ENCODE measurements around the gene ANTXR1.

DNA sequence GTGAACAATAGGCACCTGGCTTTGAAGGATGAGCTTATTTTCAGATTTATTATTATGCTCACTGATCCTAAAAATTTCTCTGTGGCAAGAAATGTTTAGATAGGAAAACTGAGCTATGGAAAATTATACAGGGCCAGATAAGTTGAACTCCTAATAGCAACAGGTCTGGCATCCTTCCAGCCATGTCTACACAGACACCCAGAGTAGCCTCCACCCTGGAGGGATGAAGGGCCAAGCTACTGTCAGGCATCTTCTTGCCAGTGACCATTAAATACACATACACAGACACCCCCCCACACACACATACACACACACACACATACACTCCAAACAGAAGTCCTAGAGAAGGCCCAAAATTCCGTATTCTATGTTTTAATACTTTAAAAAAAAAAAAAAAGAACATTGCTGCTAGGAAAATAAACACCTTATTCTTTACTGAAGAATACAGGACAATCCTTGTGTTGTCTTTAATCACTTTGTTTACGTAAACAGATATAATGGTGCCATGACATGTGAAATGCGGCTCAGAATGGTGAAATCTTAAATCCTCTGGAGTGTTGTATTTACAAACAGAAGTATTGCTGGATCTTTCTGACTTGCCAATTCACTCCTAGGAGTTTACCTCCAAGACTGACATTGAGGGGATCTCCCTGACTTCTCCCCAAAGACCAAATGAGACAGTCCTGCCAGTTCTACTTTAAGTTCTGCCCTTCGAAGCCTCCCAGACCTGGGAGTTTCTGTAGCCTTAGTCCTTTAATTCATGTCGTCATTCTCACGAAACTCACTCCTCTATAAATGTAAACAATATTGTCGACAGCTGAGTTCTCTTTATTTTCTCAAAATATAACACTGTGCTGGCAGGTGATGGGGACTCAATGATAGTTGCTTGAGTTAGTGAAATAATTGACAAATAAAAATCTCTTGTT lies 163.1 kb downstream of the ANTXR1 start:
- TF ChIP-seq, protein P1, sequence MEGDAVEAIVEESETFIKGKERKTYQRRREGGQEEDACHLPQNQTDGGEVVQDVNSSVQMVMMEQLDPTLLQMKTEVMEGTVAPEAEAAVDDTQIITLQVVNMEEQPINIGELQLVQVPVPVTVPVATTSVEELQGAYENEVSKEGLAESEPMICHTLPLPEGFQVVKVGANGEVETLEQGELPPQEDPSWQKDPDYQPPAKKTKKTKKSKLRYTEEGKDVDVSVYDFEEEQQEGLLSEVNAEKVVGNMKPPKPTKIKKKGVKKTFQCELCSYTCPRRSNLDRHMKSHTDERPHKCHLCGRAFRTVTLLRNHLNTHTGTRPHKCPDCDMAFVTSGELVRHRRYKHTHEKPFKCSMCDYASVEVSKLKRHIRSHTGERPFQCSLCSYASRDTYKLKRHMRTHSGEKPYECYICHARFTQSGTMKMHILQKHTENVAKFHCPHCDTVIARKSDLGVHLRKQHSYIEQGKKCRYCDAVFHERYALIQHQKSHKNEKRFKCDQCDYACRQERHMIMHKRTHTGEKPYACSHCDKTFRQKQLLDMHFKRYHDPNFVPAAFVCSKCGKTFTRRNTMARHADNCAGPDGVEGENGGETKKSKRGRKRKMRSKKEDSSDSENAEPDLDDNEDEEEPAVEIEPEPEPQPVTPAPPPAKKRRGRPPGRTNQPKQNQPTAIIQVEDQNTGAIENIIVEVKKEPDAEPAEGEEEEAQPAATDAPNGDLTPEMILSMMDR (IDR thresholded peaks at IDR 0.05 in 8 of 11, conservative IDR thresholded peaks at IDR 0.05 in 3 of 11), result no peak
- no peak for TF ChIP-seq POLR2A (IDR thresholded peaks at IDR 0.05)
- no peak for TF ChIP-seq POLR2AphosphoS5 (IDR thresholded peaks at IDR 0.05)

All from spleen (tissue), 7 donors.